ENCODE measurements around the gene GNB1L. TPM values are rescaled to one million over a fixed set of nuclear protein-coding genes. Genes with fewer than 3 reads are reported as not detected.

The GNB1L gene
- total RNA-seq, 1 experiment from 2014 or later, result 12.2 TPM

- Histone ChIP-seq H3K27ac (ENCODE audit: low read length) (no peak overlapping the region), H3K4me1 (ENCODE audit: control insufficient read depth, insufficient read depth, low read length) (no peaks in the 10 kb centered on the region), H3K36me3 (ENCODE audit: control insufficient read depth, insufficient read depth, low read length) (no peaks in the 10 kb centered on the region), H3K27me3 (ENCODE audit: control insufficient read depth, insufficient read depth, low read length) (no peaks in the 10 kb centered on the region), H3K4me3 (ENCODE audit: low read depth in 2 of 2, low read length in 2 of 2) (no peak overlapping the region), H3K9me3 (ENCODE audit: control insufficient read depth, insufficient read depth, low read depth, low read length) (no peaks in the 10 kb centered on the region)
- ChIA-PET CTCF (no interaction called here), POLR2A (no interaction called here)
- BruUV-seq (replicated peaks), result no TSS peak
- TF ChIP-seq POLR2AphosphoS5 (IDR thresholded peaks at IDR 0.05; ENCODE audit: low read depth, low read length) (no peak), SIN3A (IDR thresholded peaks at IDR 0.05; ENCODE audit: borderline replicate concordance, insufficient read depth, low read depth, low read length) (no peak), TCF7L2 (IDR thresholded peaks at IDR 0.05; ENCODE audit: low read depth, low read length) (no peak)
- TF ChIP-seq, protein P1, sequence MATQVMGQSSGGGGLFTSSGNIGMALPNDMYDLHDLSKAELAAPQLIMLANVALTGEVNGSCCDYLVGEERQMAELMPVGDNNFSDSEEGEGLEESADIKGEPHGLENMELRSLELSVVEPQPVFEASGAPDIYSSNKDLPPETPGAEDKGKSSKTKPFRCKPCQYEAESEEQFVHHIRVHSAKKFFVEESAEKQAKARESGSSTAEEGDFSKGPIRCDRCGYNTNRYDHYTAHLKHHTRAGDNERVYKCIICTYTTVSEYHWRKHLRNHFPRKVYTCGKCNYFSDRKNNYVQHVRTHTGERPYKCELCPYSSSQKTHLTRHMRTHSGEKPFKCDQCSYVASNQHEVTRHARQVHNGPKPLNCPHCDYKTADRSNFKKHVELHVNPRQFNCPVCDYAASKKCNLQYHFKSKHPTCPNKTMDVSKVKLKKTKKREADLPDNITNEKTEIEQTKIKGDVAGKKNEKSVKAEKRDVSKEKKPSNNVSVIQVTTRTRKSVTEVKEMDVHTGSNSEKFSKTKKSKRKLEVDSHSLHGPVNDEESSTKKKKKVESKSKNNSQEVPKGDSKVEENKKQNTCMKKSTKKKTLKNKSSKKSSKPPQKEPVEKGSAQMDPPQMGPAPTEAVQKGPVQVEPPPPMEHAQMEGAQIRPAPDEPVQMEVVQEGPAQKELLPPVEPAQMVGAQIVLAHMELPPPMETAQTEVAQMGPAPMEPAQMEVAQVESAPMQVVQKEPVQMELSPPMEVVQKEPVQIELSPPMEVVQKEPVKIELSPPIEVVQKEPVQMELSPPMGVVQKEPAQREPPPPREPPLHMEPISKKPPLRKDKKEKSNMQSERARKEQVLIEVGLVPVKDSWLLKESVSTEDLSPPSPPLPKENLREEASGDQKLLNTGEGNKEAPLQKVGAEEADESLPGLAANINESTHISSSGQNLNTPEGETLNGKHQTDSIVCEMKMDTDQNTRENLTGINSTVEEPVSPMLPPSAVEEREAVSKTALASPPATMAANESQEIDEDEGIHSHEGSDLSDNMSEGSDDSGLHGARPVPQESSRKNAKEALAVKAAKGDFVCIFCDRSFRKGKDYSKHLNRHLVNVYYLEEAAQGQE (IDR thresholded peaks at IDR 0.05; ENCODE audit: insufficient read depth in 1 of 2, low read depth in 2 of 2, low read length in 1 of 2), result no peak
- TF ChIP-seq, protein P2, sequence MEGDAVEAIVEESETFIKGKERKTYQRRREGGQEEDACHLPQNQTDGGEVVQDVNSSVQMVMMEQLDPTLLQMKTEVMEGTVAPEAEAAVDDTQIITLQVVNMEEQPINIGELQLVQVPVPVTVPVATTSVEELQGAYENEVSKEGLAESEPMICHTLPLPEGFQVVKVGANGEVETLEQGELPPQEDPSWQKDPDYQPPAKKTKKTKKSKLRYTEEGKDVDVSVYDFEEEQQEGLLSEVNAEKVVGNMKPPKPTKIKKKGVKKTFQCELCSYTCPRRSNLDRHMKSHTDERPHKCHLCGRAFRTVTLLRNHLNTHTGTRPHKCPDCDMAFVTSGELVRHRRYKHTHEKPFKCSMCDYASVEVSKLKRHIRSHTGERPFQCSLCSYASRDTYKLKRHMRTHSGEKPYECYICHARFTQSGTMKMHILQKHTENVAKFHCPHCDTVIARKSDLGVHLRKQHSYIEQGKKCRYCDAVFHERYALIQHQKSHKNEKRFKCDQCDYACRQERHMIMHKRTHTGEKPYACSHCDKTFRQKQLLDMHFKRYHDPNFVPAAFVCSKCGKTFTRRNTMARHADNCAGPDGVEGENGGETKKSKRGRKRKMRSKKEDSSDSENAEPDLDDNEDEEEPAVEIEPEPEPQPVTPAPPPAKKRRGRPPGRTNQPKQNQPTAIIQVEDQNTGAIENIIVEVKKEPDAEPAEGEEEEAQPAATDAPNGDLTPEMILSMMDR (IDR thresholded peaks at IDR 0.05), result no peak
- in situ Hi-C loops (cut with HindIII; ENCODE audit: low pct_unique_long_range_greater_than_20kb, low sequenced_read_pairs) (no loop called here), intact Hi-C loops (cut with micrococcal nuclease; ENCODE audit: unreplicated experiment) (no loop called here)
- ATAC-seq (no peak), DNase-seq (ENCODE audit: low read depth, low spot score) (no peak)
These were observed 116.6 kb downstream of the GNB1L start for GRCh38 chr22:19737846-19738663.

- Histone ChIP-seq H3K4me1 (ENCODE audit: control insufficient read depth, insufficient read depth, low read length) (no peaks in the 10 kb centered on the region), H3K27me3 (ENCODE audit: control insufficient read depth, insufficient read depth, low read length) (no peaks in the 10 kb centered on the region), H3K27ac (ENCODE audit: low read length) (no peak overlapping the region), H3K36me3 (ENCODE audit: control insufficient read depth, insufficient read depth, low read length) (no peaks in the 10 kb centered on the region), H3K9me3 (ENCODE audit: control insufficient read depth, insufficient read depth, low read depth, low read length) (no peaks in the 10 kb centered on the region), H3K4me3 (ENCODE audit: low read depth in 2 of 2, low read length in 2 of 2) (no peak overlapping the region)
- ChIA-PET CTCF (no interaction called here), POLR2A (no interaction called here)
- ATAC-seq (no peak), DNase-seq (ENCODE audit: low read depth, low spot score) (no peak)
- TF ChIP-seq TCF7L2 (IDR thresholded peaks at IDR 0.05; ENCODE audit: low read depth, low read length) (no peak), SIN3A (IDR thresholded peaks at IDR 0.05; ENCODE audit: borderline replicate concordance, insufficient read depth, low read depth, low read length) (no peak), POLR2AphosphoS5 (IDR thresholded peaks at IDR 0.05; ENCODE audit: low read depth, low read length) (no peak)
- TF ChIP-seq, protein P1 (IDR thresholded peaks at IDR 0.05; ENCODE audit: insufficient read depth in 1 of 2, low read depth in 2 of 2, low read length in 1 of 2), result no peak
- TF ChIP-seq, protein P2 (IDR thresholded peaks at IDR 0.05), result no peak
- no TSS peak for BruUV-seq (replicated peaks)
- intact Hi-C loops (cut with micrococcal nuclease; ENCODE audit: unreplicated experiment), result no loop called here
- in situ Hi-C loops (cut with HindIII; ENCODE audit: low pct_unique_long_range_greater_than_20kb, low sequenced_read_pairs), result no loop called here
These were observed 118.8 kb downstream of the GNB1L start for GRCh38 chr22:19735665-19736510.

All from Panc1 (cell line).